Activated naive CD4-positive, alpha-beta T cell treated with Interleukin-2 at 50 U/mL for 16 hours (primary cell): ENCODE data around the gene MRM2.
"Not testable (repeated sequence)": the region's sequence is repeated elsewhere in the genome, so short reads cannot be mapped to it uniquely, and the experiment has no call there.

ENCODE experiments used
- DNase-seq: peaks from one replicate; pipeline ENCODE4 v3.0.0-alpha.2; 2020

The MRM2 gene

DNA sequence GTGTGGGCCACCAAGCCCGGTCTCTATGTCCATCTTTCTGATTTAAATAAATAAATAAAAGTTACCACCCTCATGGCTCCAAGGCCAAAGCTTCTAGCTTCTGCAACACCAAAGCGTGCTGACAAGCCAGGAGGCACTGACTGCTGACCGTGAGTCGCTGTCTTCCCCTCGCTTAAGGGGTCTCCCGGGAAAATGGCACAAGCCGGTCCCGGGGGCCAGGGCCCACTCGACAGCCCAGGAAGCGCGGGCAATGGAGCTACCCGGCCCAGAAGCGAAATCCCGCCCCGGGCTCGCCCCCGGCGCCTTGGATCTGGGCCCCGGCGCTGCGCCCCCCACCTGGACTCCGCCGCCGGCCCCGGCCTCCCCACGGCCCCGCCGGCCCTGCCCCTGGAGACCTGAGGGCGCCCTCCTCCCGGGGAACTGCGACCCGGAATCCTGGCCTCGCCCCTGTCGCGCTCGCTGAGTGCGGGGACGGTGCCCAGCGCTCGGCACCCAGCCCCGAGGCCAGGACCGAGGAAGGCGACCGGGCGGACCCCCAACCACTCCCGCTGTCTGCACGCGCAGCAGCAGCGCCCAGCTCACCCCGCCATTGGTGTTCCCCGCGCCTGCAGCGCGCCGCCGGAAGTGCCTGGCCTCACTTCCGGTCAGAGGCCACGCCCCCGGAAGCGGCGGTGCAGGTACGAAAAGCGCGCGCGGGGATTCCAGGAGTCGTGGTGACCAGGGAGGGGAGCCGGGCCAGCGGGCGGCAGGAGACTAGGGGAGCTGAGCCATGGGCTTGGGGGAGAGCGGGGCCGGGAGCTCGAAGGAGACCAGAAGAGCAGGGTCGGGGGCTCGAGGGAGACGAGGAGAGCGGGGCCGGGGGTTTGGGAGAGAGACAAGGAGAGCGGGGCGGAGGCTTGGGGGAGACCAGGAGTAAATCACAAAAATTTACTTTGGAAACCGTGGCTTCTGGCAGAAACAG lies at the start of gene MRM2, which contains the start of gene NUDT1:
Gene MRM2 (minus strand): TSS at position 626 of the 961 bp plus-strand sequence. CDS start 36 bp downstream, at position 590.
Gene NUDT1 (plus strand): TSS at position 647 of the 961 bp plus-strand sequence. CDS start 2,349 bp downstream, outside the sequence.
- peak; percentile 75 for DNase-seq

DNA sequence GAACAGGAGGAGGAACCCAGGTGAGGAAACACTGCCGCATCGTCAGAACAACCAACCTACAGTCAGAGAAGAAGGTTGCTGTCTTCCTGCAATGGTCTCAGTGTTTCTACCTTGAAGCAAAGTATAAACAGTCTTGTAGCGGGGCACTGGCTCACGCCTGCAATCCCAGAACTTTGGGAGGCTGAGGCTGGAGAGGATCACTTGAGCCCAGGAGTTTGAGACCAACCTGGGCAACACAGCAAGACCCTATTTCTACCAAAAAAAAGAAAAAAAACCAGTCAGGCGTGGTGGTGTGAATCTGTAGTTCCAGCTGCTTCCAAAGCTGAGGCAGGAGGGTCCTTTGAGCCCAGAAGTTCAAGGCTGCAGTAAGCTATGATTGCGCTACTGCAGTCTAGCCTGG lies 48.9 kb upstream of the MRM2 start:
- DNase-seq: no peak

DNA sequence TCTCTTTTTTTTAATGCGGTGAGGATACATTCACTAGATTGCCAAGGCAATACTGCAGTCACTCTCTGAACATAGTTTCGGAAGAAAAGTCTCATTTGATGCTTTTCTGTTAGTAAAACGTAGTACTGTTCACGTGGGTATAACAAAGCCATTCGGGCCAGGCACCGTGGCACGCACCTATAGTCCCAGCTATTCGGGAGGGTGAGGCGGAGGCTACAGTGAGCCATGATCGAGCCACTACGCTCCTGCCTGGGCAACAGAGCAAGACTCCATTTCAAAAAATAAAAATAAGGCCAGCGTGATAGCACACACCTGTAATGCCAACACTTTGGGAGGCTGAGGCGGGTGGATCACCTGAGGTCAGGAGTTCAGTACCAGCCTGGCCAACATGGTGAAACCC lies 47.6 kb upstream of the MRM2 start:
- no peak for DNase-seq

DNA sequence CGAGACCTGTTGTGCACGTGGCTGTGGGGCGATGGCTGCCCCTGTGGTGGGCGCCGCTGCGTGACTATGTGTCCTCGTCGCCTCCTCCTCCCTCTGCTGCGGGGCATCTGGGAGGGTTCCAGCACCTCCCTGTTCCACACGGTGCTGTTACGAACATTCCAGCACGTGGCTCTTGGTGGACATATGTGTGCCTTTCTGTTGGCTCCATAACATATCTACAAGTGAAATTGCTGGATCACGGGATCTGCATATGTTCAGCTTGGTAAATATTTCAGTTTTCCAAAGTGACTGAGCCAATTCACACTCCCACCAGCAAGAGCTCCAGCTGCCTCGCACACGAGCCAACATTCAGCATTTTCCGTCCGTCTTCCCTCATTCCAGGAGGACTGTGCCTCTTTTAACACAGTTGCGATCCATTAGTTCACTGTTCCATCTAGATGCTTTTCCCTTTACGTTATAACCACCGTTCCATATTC lies 47.1 kb upstream of the MRM2 start:
- no peak for DNase-seq

DNA sequence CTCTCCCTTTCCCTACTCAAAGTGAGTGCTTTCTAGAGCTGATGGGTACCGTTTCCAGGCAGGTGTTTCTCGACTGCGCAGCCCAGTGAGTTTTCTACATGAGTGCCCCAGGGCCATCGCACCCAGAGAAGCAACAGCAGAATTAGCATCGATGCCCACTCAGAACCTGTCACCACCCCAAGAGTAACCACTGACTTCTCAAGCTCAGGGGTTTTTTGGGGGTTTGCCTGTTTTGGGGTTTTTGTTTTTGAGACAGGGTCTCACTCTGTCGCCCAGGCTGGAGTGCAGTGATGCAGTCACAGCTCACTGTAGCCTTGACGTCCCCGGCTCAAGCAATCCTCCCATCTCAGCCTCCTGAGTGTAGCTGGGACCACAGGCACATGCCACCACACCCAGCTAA lies 46.5 kb upstream of the MRM2 start:
- no peak for DNase-seq

DNA sequence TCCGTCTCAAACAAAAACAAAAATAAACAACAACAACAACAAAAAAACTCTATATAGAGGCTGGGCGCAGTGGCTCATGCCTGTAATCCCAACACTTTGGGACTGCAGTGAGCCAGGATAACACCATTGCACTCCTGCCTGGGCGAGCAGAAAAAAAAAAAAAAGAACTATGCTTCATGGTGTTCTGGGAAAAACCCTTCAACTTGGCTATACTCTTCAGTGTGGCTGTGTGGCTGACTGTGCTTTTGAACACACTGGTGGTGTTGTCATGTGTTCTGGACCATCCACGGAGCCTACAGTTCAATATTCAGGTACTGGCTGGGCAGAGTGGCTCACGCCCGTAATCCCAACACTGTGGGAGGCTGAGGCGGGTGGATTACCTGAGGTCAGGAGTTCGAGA lies 45.7 kb upstream of the MRM2 start:
- no peak for DNase-seq

DNA sequence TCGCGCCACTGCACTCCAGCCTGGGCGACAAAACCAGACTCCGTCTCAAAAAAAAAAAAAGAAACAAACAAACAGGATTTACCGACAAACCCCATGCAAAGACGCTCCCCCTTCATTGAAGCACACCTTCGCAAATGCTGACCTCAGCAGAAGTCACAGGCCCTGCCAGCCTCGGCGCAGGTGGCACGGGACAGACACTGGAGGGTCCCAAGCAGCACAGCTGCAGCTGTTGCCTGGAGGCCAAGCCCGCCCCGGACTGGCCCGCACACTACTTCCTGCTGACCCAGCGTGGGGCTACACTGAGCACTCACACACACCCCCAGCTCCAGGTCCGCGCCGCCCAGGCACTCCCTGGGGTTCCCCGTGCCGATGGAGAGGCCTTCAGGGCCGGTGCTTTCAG lies 41.1 kb upstream of the MRM2 start:
- no peak for DNase-seq

DNA sequence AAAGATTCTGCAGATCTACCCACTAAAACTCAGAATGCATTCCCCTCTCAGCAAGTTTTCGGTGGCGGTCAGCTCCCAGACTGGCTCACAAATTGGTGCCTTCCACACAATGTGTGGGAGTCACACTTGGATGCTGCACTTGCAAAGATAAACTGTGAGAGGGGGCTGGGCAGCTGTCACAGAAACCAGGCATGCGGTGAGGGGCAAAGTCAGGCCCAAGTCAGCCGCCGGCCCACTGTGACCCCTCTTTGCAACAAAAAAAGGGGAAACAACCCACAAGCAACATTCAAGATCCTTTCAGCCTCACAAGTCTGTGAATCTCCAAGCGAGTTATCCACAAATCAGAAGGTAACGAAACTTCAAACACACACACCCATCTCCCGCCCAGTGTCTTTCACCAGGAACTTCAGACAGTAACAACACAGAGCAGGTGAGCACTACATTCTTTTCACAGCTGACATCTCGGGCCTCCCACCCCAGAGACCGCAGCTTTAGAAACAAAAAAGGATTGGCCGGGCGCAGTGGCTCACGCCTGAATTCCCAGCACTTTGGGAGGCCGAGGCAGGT lies 40.3 kb upstream of the MRM2 start:
- no peak for DNase-seq

DNA sequence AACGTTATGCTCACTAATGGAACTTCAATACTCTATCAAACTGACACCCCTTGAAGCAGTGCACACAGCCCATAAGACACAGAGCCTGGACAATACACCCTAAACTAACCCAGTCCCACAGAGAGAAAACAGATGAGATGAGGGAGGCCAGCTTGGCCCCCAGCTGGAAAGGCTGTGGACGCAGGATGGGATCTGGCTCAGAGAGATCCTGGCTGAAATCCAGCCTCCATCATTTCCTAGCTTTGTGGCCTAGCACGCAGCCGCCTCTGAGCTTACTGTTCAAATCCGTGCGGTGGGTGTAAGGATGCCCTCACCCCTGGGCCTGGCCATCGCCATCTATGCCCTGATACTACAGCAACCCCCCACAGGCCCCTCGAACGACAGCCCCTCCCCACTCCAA lies 39.5 kb upstream of the MRM2 start:
- DNase-seq: no peak

DNA sequence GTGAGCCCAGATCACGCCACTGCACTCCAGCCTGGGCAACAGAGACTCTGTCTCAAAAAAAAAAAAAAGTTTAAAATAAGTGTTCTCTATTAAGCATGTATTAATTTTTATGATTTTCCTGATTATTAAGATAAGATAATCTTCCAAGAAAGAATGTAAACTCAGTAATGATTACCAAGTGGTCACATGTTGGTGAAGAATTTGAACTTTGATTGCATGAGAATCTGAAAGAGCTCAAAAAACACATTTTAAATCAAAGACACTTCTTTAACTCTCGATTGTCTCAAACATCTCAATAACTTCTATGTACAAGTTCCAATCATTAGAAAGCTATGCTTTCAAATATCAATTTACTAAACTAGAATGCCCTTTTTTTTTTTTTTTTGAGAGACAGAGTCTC lies 38.4 kb upstream of the MRM2 start:
- no peak for DNase-seq

DNA sequence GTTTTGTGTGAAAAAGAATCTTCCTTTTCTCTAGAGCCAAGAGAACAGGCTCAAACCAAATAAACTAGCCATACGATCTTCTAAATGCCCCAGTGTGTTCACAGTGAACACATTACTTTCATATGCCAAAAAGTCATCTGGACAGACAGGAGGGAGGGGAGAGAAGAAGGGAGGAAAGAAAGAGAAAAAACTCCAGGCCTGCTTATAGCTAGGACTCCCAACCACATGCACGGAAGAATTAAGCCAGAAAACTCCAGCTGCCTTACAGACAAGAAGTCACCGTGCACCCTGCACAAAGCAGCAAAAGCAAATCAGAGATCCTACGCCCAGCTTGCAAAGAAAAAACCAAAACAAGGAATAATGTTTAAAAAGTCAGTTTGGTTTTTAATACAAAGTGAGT lies 37.9 kb upstream of the MRM2 start:
- DNase-seq: no peak

DNA sequence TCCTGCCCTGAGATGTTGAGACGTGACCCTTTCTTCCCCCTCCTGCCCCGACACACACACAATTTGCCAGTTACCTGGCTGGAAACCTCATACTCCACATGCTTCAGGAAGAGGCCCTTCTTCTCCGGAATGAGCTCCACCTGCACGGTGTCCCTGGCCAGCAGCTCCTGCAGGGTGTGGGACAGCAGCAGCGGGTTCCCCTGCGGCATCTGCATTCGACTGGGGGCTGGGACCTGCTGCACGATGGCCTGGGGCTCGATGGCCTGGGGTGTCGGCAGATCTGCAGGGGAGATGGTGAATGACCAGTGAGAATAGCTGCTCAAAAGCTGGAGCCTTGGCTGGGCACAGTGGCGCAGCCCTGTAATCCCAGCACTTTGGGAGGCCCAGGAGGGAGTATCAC lies 36.0 kb upstream of the MRM2 start:
- no peak for DNase-seq

DNA sequence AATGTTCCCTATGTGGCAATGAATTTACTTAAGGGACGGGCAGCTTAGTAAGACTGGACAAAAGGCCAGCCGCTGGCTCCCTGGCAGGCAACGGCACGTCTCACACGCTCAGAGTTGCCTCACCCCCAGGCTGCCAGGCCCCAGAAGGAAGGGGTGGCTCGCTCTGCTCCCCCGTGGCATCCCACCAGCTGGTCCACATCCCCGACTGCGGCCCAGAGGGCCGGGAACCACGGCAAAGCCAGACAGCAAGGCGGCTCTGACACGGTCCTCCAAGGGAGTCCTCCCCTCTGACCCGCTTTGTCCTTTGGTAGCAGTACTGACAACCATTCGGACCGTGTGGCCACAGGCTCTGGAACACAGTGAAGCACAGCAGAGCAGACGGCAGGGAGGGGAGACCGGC lies 34.1 kb upstream of the MRM2 start:
- no peak for DNase-seq

DNA sequence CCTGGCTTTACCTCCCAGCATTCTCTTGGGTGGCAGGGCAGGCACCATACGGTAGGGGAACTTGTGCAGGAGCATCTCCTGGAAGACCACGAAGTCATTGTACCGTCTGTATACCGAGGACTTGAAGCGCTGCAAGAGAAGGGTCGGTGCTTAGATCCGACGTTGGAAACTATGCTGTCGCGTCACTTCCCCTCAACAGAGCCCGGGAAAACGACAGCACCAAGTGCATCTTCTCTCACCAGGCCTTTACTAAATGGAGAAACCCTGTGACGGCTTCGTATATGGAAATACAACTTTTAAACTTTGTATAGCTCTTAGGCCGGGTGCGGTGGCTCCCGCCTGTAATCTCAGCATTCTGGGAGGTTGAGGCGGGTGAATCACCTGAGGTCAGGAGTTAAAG lies 33.1 kb upstream of the MRM2 start:
- no peak for DNase-seq

DNA sequence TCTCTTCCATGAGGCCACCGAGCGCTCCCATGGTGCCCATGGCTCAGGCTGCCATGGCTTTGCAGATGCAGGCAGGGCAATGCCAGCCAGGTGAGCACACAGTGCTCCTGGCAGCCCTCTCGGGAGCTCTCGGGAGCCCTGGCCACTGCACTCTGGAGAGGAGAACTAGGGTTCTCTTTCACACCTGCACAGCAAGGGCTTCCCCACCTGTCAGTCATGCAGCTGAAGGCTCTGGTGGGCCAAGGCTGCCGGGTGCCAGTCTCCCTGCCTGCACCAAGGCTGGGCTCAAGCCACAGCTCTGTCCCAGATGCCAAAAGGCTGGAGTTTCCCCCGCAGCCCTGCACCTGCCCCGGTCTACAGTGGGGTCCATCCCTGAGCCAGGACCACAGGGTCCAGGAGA lies 32.7 kb upstream of the MRM2 start:
- DNase-seq: no peak

DNA sequence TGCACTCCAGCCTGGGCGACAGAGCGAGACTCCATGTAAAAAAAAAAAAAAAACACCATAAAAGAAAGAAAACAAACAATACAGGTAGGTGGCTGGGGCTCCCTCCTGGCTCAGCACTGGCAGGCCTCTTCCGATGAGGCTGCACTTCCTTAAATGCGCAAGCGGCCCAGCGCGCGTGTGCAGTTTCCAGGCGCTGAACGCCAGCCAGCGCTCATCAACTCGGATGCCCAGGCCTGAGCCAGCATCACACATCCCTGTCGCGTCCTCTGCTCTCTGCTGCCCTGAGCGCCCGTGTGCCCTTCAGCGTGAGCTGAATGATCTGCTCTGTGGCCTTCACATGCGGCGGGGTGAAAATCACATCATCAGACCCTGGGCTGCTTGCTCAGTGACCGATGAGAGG lies 31.9 kb upstream of the MRM2 start:
- DNase-seq: no peak

DNA sequence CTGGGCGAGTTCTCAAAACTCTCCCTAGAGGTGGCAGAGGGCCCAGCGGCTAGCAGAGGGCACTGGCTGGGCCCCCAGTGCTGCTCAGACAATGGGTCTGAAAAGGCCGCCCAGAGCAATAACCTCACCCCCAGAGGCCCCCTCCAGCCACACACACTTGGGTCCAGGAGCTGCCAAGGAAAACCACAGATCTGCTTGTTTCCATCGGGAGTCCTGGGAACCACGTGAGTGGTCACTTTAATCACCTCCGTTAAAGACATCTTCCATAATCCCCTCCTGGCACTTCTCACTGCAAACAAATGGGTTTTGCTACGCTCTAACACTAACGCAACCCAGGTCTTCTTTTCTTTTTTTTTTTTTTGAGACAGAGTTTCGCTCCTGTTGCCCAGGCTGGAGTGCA lies 30.0 kb upstream of the MRM2 start:
- no peak for DNase-seq

DNA sequence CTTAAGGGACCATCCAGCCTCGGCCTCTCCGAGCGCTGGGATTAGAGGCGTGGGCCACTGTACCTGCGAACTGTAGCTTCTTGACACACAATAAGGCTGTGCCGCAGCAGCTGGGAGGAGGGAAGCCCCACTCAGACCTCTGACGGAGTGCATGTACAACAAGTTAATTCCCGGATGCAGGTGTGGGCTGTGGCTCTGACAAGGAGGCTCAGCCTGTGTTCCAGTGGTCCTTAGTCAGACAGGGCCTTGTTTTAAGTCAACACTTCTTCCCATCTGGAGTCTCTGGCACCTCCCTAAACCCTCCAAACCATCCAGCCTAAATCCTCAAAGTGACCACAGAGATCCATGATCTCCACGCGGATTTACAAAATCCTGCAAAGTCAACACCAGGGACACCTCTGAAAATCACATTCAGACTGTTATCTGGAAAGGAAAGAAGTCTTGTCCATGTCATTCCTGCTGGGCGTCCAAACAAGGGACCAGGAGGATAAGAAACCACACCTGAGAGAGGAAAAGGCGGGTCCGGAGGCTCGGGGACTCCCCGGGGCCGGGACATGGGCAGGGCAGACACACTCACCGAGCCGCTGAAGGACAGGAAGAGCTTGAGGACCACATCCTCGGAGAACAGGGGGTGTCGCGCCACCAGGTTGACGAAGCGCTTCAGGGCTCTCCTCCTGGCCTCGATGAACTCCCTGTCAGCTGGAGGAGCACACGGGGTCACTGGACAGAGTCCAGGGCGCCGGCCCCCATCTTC lies 29.4 kb upstream of the MRM2 start:
- no peak for DNase-seq

DNA sequence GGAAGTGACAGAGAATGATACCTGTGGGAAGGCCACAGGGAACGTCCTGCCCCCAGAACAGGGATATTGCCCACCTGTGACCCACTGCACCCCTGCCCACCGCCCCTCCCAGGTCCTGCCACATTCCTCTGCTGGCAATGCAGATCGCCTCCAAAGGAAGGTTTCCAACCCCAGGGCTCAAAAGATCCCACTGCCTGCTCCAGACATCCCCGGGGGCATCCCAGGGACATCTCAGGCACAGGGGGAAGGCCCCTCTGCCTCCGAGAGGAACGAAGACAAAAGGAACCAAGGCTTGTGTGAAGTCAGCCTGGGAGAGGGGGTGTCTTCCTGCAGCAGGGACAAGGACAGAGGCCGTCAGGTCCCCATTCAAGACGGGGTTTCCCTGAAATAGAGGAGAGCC lies 28.5 kb upstream of the MRM2 start:
- DNase-seq: no peak

DNA sequence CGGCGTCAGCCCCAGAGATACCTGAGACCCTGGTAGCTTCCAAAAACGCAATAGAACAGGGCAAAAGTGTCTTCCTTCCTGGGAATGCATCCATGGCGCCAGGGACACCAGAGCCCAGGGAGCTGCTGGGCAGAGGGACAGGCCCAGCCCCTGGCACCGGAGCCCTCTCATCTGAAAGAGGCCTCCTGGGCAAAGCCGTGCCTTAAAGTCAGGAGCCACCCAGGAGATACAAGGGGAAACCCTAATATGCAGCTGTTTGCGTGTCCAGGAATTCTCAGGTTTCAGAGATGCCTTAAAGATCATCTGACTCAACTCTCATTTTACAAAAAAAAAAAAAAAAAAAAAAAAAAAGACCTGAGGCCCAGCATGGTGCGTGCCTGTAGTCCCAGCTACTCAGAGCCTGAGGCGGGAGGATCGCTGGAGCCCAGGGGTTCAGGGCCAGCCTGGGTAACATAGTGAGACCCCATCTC lies 28.0 kb upstream of the MRM2 start:
- DNase-seq: no peak

DNA sequence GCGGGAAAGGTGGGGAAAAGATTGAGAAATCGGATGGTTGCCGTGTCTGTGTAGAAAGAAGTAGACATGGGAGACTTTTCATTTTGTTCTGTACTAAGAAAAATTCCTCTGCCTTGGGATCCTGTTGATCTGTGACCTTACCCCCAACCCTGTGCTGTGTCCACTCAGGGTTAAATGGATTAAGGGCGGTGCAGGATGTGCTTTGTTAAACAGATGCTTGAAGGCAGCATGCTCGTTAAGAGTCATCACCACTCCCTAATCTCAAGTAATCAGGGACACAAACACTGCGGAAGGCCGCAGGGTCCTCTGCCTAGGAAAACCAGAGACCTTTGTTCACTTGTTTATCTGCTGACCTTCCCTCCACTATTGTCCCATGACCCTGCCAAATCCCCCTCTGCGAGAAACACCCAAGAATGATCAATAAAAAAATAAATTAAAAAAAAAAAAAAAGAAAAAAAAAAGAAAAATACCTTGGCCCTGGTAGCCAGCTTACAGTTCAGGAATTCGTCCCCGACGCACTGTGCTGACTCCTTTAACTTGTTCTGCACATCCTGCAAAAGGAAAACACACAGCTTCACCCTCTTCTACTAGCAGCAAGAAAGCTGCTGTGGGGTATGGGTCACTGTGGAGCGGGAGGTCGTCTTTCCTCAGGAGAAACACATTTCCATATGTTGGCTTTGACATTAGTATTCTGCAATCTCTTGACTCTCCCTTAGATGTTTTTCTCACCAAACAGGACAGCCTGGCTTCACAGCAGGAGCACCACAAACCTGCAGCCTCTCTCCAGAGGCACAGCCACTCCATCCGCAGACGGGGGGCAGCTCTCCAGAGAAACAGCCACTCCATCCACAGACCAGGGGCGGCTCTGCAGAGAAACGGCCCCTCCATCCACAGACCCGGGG lies 27.3 kb upstream of the MRM2 start:
- DNase-seq: not testable (repeated sequence)

DNA sequence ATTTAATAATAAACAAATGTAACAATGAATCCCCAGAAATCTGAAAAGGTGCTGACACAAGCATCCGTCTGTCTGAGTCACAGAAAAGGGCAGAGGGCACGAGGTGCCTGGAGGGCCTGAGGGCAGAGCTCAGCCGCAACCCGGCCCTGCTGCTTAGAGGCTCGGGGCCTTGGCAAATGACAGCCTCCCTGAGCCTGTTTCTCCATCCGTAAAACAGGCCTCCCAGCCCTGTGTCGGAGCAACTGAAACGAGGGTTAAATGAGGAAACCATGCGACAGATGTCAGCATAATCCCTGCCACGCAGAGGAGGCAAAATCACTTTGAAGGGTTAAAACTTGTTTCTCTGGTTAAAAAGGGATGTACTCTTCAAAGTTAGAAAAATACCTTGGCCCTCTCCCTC lies 24.9 kb upstream of the MRM2 start:
- DNase-seq: no peak
